Kidney (tissue), 14 donors: ENCODE results near the gene RNF213. TPM values are rescaled to one million over a fixed set of nuclear protein-coding genes. Genes with fewer than 3 reads are reported as not detected.
A peak's percentile ranks its signal among the peaks of the same experiment; 100 is the strongest.

ENCODE experiments used
- DNase-seq, 5 donors: peaks; one replicate each; pipeline ENCODE4 v3.0.0-alpha.2; 2013 to 2020
- FAIRE-seq: peaks from 2 replicates; lab custom pipeline; 2012; peaks lifted over from hg19 to GRCh38; lab: Jason Lieb, UNC
- H3K27ac ChIP-seq, 2 donors: one replicate each; pipeline ENCODE4 v1.7.0; 2013; ENCODE audit warnings: low read depth in 2 of 2, low read length in 2 of 2, inconsistent platforms in 1 of 2
- H3K27me3 ChIP-seq: one replicate; pipeline ENCODE4 v1.7.1; 2013; ENCODE audit warnings: low read length, inconsistent platforms; ENCODE audit not compliant: control insufficient read depth, insufficient read depth
- H3K36me3 ChIP-seq, 3 donors: one replicate each; pipeline versions ENCODE4 v1.7.0 to v1.7.1; 2013; ENCODE audit warnings: low read length in 3 of 3, control low read depth in 1 of 3, inconsistent platforms in 1 of 3; ENCODE audit not compliant: insufficient read depth in 3 of 3, control insufficient read depth in 2 of 3
- H3K4me1 ChIP-seq, 3 donors: one replicate each; pipeline versions ENCODE4 v1.7.0 to v1.7.1; 2013; ENCODE audit warnings: low read length in 3 of 3, inconsistent platforms in 1 of 3, low read depth in 1 of 3; ENCODE audit not compliant: control insufficient read depth in 2 of 3, insufficient read depth in 2 of 3
- H3K4me3 ChIP-seq, 3 donors: one replicate each; pipeline versions ENCODE4 v1.7.0 to v1.8.1; 2013; ENCODE audit warnings: low read length in 3 of 3, control low read depth in 1 of 3, inconsistent platforms in 1 of 3
- H3K9ac ChIP-seq, 3 donors: one replicate each; pipeline versions ENCODE4 v1.7.0 to v1.7.1; 2013; ENCODE audit warnings: low read length in 3 of 3, control low read depth in 1 of 3, inconsistent platforms in 1 of 3
- H3K9me3 ChIP-seq, 3 donors: one replicate each; pipeline versions ENCODE4 v1.7.0 to v1.7.1; 2013; ENCODE audit warnings: low read length in 3 of 3, control low read depth in 1 of 3, inconsistent platforms in 1 of 3; ENCODE audit not compliant: control insufficient read depth in 2 of 3, insufficient read depth in 1 of 3
- CTCF ChIP-seq: IDR thresholded peaks from 3 replicates; pipeline ENCODE4 v1.5.1; 2012; ENCODE audit warnings: mild to moderate bottlenecking, moderate library complexity, borderline replicate concordance; ENCODE audit not compliant: insufficient read depth; ENCODE audit errors: extremely low read depth
- intact Hi-C: fragments of 100-400 bp; cut with DNase I; formaldehyde crosslinking; loops from one replicate; pipeline ENCODE4 v1.11.1; 2022
- polyA plus RNA-seq: library from polyadenylated mRNA; stranded (reverse); fragments of 350-450 nt; fragmentation: Illumina TruSeq; extraction: RNeasy Lipid Tissue Mini Kit (QIAGEN cat#74804); gene quantifications from one replicate; pipeline ENCODE4 v1.2.3, GENCODE V29; 2014; ENCODE audit warnings: low read depth, low replicate concordance; ENCODE audit not compliant: insufficient read depth
- total RNA-seq: library from RNA; stranded (reverse); fragmentation: NEBNext Ultra II Directional; extraction: Animal tissue kit (Norgen Biotek cat#: 25700); gene quantifications from one replicate; pipeline ENCODE4 v1.2.1, GENCODE V29; 2021
- donor health status: control.
- donor health status: control.
- donor health status: control.
- donor health status: control.
- donor health status: control.
- donor health status: DM: yes; HTN: yes; CAD: no.
- donor health status: Normal renal cell carcinoma (clear cell type).

RNF213 gene
- total and polyA plus RNA-seq, 2 donors from 2014 or later, result 43.4 to 276 TPM

- intact Hi-C loops, result no loop called here
- TF ChIP-seq CTCF, result no peak
- H3K36me3 ChIP-seq, result peaks cover 0 to 78% (median 64%) of the 10 kb centered on the region in 3 donors
- FAIRE-seq (no peak), DNase-seq (no peak)
- H3K9ac ChIP-seq, result no peak overlapping the region
- peaks cover 0 to 5% (median 4%) of the 10 kb centered on the region in 3 donors for H3K4me1 ChIP-seq
- H3K9me3 ChIP-seq, result no peaks in the 10 kb centered on the region
- no peaks in the 10 kb centered on the region for H3K27me3 ChIP-seq
- H3K4me3 ChIP-seq, result no peak overlapping the region
- H3K27ac ChIP-seq, result no peak overlapping the region
Measured at GRCh38 chr17:80387071-80387470, 126.4 kb downstream of the RNF213 start.

- TF ChIP-seq CTCF, result no peak
- no peak for FAIRE-seq
- no peaks in the 10 kb centered on the region for H3K27me3 ChIP-seq
Measured at GRCh38 chr17:80388175-80388574, 127.5 kb downstream of the RNF213 start.

GRCh38 chr17:80388601-80389000 lies 127.9 kb downstream of the RNF213 start:
- peaks cover 0 to 73% (median 65%) of the 10 kb centered on the region in 3 donors for H3K36me3 ChIP-seq
- no peak overlapping the region for H3K4me3 ChIP-seq
- intact Hi-C loops, result no loop called here
- DNase-seq (no peak), FAIRE-seq (no peak)
- H3K9me3 ChIP-seq, result no peaks in the 10 kb centered on the region
- H3K27ac ChIP-seq, result no peak overlapping the region
- no peak overlapping the region for H3K9ac ChIP-seq
- peaks cover 0 to 5% (median 4%) of the 10 kb centered on the region in 3 donors for H3K4me1 ChIP-seq
- no peak for TF ChIP-seq CTCF
- H3K27me3 ChIP-seq, result no peaks in the 10 kb centered on the region

More at GRCh38 chr17:80388175-80388574, 127.5 kb downstream of the RNF213 start:
- H3K9ac ChIP-seq, result no peak overlapping the region
- H3K4me3 ChIP-seq, result no peak overlapping the region
- peak in 1 of 5 donors; percentile 2 for DNase-seq
- peaks cover 0 to 5% (median 4%) of the 10 kb centered on the region in 3 donors for H3K4me1 ChIP-seq
- intact Hi-C loops, result no loop called here
- H3K36me3 ChIP-seq, result peaks cover 0 to 73% (median 62%) of the 10 kb centered on the region in 3 donors
- no peaks in the 10 kb centered on the region for H3K9me3 ChIP-seq
- no peak overlapping the region for H3K27ac ChIP-seq
